Measurements from ENCODE around the gene HSCB. TPM values are rescaled to one million over a fixed set of nuclear protein-coding genes. Genes with fewer than 3 reads are reported as not detected.
"Not testable (repeated sequence)": the region's sequence is repeated elsewhere in the genome, so short reads cannot be mapped to it uniquely, and the experiment has no call there.

Gene HSCB
- total RNA-seq, 1 donor from 2014 or later: 15.3 TPM

DNA sequence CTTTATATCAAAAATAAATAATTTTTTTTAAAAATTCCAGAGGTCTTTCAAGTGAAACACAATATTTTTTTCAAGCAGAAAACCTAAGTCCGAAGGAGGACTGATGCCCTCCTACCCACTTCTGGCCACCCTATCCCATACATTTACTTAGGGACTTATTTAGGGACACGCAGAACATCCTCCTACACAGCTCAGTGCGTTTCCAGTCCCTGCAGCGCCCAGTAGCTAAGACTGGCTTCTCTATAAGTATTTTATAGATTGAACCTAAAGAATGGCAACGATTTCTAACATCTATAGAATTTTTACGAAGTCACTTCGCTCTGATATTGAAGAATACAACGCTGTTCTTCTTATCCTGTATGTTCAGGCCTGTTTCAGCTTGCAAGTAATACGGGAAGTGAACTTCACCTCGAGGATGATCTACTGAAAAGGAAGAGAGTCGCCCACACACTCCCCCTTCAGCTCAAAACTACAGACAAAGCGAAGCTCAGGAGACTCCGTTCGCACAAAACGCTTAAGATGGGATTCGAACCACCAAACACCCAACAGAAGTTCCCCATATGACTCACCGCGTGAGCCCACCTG is 547 bp upstream of the HSCB start:
- Mint-ChIP-seq H3K4me1 (ENCODE audit: low read depth) (peaks cover 31% of the 10 kb centered on the region), H3K27ac (peak overlapping the region; percentile 90), H3K4me3 (ENCODE audit: low read depth) (peak overlapping the region; percentile 96), H3K36me3 (ENCODE audit: insufficient read depth) (peaks cover 8% of the 10 kb centered on the region), H3K9me3 (ENCODE audit: low read depth) (no peaks in the 10 kb centered on the region), H3K27me3 (no peaks in the 10 kb centered on the region)
- no peak for DNase-seq (ENCODE audit: low spot score, unreplicated experiment)
- TF ChIP-seq, protein P1, sequence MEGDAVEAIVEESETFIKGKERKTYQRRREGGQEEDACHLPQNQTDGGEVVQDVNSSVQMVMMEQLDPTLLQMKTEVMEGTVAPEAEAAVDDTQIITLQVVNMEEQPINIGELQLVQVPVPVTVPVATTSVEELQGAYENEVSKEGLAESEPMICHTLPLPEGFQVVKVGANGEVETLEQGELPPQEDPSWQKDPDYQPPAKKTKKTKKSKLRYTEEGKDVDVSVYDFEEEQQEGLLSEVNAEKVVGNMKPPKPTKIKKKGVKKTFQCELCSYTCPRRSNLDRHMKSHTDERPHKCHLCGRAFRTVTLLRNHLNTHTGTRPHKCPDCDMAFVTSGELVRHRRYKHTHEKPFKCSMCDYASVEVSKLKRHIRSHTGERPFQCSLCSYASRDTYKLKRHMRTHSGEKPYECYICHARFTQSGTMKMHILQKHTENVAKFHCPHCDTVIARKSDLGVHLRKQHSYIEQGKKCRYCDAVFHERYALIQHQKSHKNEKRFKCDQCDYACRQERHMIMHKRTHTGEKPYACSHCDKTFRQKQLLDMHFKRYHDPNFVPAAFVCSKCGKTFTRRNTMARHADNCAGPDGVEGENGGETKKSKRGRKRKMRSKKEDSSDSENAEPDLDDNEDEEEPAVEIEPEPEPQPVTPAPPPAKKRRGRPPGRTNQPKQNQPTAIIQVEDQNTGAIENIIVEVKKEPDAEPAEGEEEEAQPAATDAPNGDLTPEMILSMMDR (IDR thresholded peaks at IDR 0.05; ENCODE audit: unreplicated experiment): no peak

DNA sequence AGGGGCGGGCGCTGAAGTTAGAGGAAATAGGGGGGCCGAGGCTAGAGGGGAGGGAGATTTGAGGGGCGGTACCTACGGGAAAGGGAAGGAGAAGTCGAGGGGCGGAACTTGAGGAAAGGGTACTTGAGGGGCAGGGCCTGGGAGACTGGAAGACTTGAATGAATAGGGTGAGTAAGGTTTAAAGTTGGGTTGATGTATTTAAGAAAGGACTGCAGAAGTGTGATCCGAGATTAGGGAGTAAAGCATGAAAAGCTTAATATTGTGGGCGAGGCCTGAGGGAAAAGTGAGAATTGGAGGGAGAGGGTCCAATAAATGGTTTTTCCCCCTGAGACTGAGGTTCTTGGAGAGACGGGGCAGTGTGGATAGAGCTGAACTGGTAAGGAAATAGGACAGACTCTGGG is 723 bp downstream of the HSCB start:
- Mint-ChIP-seq H3K27me3 (no peaks in the 10 kb centered on the region), H3K4me1 (ENCODE audit: low read depth) (peaks cover 24% of the 10 kb centered on the region), H3K36me3 (ENCODE audit: insufficient read depth) (peaks cover 11% of the 10 kb centered on the region), H3K9me3 (ENCODE audit: low read depth) (no peaks in the 10 kb centered on the region), H3K27ac (peak overlapping the region; percentile 90), H3K4me3 (ENCODE audit: low read depth) (peak overlapping the region; percentile 96)
- TF ChIP-seq, protein P1 (IDR thresholded peaks at IDR 0.05; ENCODE audit: unreplicated experiment): no peak
- no peak for DNase-seq (ENCODE audit: low spot score, unreplicated experiment)

DNA sequence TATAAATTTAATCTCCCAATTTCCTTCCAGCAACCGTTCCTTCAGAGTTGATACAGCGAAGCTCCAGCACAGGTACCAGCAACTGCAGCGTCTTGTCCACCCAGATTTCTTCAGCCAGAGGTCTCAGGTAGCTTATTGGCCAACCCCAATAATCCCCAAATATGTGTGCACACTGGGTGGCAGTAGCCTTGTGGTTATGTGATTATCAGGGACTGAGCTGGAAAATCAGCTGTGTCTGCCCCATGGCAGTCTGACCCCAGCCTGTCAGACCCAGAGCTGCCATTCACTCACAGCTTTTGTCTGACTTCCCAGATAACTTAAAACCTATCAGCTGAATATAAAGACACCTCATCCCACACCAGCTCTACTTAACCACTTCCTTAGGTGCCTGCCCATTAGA is 2.0 kb downstream of the HSCB start:
- Mint-ChIP-seq H3K27ac (peak overlapping the region; percentile 79), H3K27me3 (no peaks in the 10 kb centered on the region), H3K4me3 (ENCODE audit: low read depth) (no peak overlapping the region), H3K4me1 (ENCODE audit: low read depth) (peaks cover 15% of the 10 kb centered on the region), H3K9me3 (ENCODE audit: low read depth) (no peaks in the 10 kb centered on the region), H3K36me3 (ENCODE audit: insufficient read depth) (peaks cover 15% of the 10 kb centered on the region)
- no peak for DNase-seq (ENCODE audit: low spot score, unreplicated experiment)
- TF ChIP-seq, protein P1 (IDR thresholded peaks at IDR 0.05; ENCODE audit: unreplicated experiment): no peak

DNA sequence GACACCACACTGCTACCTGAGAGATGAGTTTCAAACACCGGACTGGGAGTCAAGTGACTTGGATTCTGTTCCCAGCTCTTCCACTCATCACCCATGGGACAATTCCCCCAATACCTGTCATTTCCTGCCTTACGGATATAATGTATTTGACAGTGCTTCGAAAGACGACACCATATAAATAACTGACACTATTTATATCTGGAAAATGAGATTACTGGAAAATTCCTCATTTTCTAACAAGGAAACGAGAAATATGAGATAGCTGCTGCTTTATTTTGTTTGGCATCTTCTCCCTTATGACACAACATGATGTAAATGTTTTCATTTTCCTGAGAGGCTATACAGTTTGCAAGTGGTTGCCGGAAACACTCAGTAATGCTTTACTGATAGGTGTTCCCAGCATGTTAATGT is 8.6 kb downstream of the HSCB start:
- no peaks in the 10 kb centered on the region for H3K9me3 Mint-ChIP-seq (ENCODE audit: low read depth)
- no peak overlapping the region for H3K4me3 Mint-ChIP-seq (ENCODE audit: low read depth)
- H3K27ac Mint-ChIP-seq: no peak overlapping the region
- no peaks in the 10 kb centered on the region for H3K27me3 Mint-ChIP-seq
- TF ChIP-seq, protein P1 (IDR thresholded peaks at IDR 0.05; ENCODE audit: unreplicated experiment): no peak
- no peaks in the 10 kb centered on the region for H3K4me1 Mint-ChIP-seq (ENCODE audit: low read depth)
- DNase-seq (ENCODE audit: low spot score, unreplicated experiment): no peak
- H3K36me3 Mint-ChIP-seq (ENCODE audit: insufficient read depth): peaks cover 21% of the 10 kb centered on the region

DNA sequence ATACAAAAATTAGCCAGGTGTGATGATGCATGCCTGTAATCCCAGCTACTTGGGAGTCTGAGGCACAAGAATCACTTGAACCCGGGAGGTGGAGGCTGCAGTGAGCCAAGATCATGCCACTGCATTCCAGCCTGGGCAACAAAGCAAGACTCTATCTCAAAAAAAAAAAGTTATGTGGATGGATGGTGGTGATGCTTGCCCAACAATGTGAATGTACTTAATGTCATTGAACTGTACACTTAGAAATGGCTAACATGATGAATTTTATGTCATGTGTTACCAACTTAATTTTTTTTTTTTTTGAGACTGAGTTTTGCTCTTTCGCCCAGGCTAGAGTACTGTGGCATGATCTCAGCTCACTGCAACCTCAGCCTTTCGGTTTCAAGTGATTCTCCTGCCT is 12.7 kb downstream of the HSCB start:
- not testable (repeated sequence) for H3K27me3 Mint-ChIP-seq; H3K4me3 Mint-ChIP-seq (ENCODE audit: low read depth); H3K9me3 Mint-ChIP-seq (ENCODE audit: low read depth); H3K27ac Mint-ChIP-seq; H3K4me1 Mint-ChIP-seq (ENCODE audit: low read depth); DNase-seq (ENCODE audit: low spot score, unreplicated experiment); H3K36me3 Mint-ChIP-seq (ENCODE audit: insufficient read depth)

DNA sequence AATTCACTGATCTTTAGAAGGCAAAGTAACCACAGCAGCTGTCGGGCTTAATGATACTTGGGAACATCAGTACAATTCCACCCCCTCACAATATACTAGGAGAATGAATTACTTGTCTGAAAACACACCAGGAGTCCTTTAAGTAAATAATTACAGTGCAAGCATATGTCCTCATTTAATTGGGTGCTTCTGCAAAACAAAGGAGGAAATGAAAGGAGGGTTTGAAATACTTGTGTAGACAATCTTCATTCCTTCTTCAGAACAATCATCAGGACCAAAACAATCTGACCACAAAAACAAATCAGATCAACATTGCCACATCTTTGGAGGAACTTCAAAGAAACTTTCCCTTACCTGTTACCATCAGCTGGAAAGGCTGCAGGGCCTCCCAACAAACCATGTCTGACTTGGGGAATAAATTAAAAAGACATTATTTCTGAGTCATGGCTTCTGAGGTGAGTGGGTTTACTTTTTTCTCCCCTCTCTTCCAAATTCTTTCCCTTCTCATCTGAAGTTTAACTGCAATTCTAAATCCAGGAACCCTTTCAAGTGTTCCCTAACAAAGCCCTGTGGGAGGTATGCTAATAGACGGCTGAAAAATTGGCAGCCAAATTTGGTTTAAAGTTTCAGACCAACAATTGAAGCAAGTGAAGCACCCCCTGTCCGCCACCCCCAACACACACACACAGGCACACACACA is 18.2 kb downstream of the HSCB start:
- no peak for DNase-seq (ENCODE audit: low spot score, unreplicated experiment)
- Mint-ChIP-seq H3K27me3 (no peaks in the 10 kb centered on the region), H3K4me3 (ENCODE audit: low read depth) (no peak overlapping the region), H3K27ac (no peak overlapping the region), H3K36me3 (ENCODE audit: insufficient read depth) (peaks cover 3% of the 10 kb centered on the region), H3K9me3 (ENCODE audit: low read depth) (no peaks in the 10 kb centered on the region), H3K4me1 (ENCODE audit: low read depth) (peaks cover 3% of the 10 kb centered on the region)
- TF ChIP-seq, protein P1 (IDR thresholded peaks at IDR 0.05; ENCODE audit: unreplicated experiment): no peak

Measured in progenitor cell of endocrine pancreas (in vitro differentiated cells).